HepG2 (cell line): ENCODE results near the gene YTHDF1. TPM values are rescaled to one million over a fixed set of nuclear protein-coding genes. Genes with fewer than 3 reads are reported as not detected.
A peak's percentile ranks its signal among the peaks of the same experiment; 100 is the strongest.

Experiments used
- BRCA1 ChIP-seq: sonication (generic); formaldehyde crosslinking; IDR thresholded peaks from 2 replicates; pipeline ENCODE4 v1.4.0; 2020; ENCODE audit warnings: missing genetic modification reagents
- HNF1A ChIP-seq, 2 experiments: sonication (generic) in 1 of 2; formaldehyde crosslinking in 1 of 2; IDR thresholded peaks; 2 replicates each; pipeline versions ENCODE4 v1.4.0 to v1.6.1; 2016 to 2020; ENCODE audit warnings: borderline replicate concordance in 1 of 2, low read depth in 1 of 2, mild to moderate bottlenecking in 1 of 2, missing genetic modification reagents in 1 of 2
- KAT2B ChIP-seq: fragments of 150-350 bp; IDR thresholded peaks from 2 replicates; pipeline ENCODE4 v1.6.1; 2014; ENCODE audit warnings: low read depth, low read length, borderline replicate concordance
- KLF13 ChIP-seq: sonication (generic); formaldehyde crosslinking; IDR thresholded peaks from 2 replicates; pipeline ENCODE4 v1.4.0; 2020; ENCODE audit warnings: mild to moderate bottlenecking, missing genetic modification reagents
- MAZ ChIP-seq, 2 experiments: sonication (generic) in 1 of 2; formaldehyde crosslinking in 1 of 2; IDR thresholded peaks; 2 replicates each; pipeline versions ENCODE4 v1.5.0 to v1.6.1; 2012 to 2020; ENCODE audit warnings: low read depth in 2 of 2, mild to moderate bottlenecking in 2 of 2, borderline replicate concordance in 1 of 2, improper control_type of control experiment in 1 of 2, low read length in 1 of 2, missing genetic modification reagents in 1 of 2, moderate library complexity in 1 of 2
- MED1 ChIP-seq: sonication (generic); formaldehyde crosslinking; IDR thresholded peaks from 2 replicates; pipeline ENCODE4 v1.4.0; 2020; ENCODE audit warnings: missing genetic modification reagents
- MIXL1 ChIP-seq: IDR thresholded peaks from 2 replicates; pipeline ENCODE4 v1.6.1; 2016
- PAF1 ChIP-seq: IDR thresholded peaks from 2 replicates; pipeline ENCODE4 v1.6.1; 2016; ENCODE audit warnings: missing genetic modification reagents, missing compliant biosample characterization
- RARG ChIP-seq: sonication (generic); formaldehyde crosslinking; IDR thresholded peaks from 2 replicates; pipeline ENCODE4 v1.4.0; 2020; ENCODE audit warnings: low read depth, mild to moderate bottlenecking, missing genetic modification reagents
- SALL1 ChIP-seq: sonication (generic); formaldehyde crosslinking; IDR thresholded peaks from 2 replicates; pipeline ENCODE4 v1.8.0; 2022; ENCODE audit warnings: mild to moderate bottlenecking, missing genetic modification reagents
- YY1 ChIP-seq: IDR thresholded peaks from 2 replicates; pipeline ENCODE4 v1.6.1; 2011; ENCODE audit warnings: low read length, low read depth, moderate library complexity, mild to moderate bottlenecking; ENCODE audit not compliant: insufficient read depth, insufficient replicate concordance
- ZFAT ChIP-seq: sonication (generic); formaldehyde crosslinking; conservative IDR thresholded peaks from 2 replicates; pipeline ENCODE4 v1.8.1; 2023; ENCODE audit warnings: missing genetic modification reagents, inconsistent platforms
- ZFP82 ChIP-seq: sonication (generic); formaldehyde crosslinking; IDR thresholded peaks from 2 replicates; pipeline ENCODE4 v1.5.1; 2020; ENCODE audit warnings: mild to moderate bottlenecking, missing genetic modification reagents, borderline replicate concordance
- ZNF276 ChIP-seq: sonication (generic); formaldehyde crosslinking; IDR thresholded peaks from 2 replicates; pipeline ENCODE4 v1.4.0; 2020; ENCODE audit warnings: mild to moderate bottlenecking, low read depth, missing genetic modification reagents
- ZNF3 ChIP-seq: IDR thresholded peaks from 2 replicates; pipeline ENCODE4 v1.7.0; 2017; ENCODE audit warnings: inconsistent platforms
- ZNF468 ChIP-seq: sonication (generic); formaldehyde crosslinking; IDR thresholded peaks from 2 replicates; pipeline ENCODE4 v1.8.0; 2022; ENCODE audit warnings: mild to moderate bottlenecking, moderate library complexity, missing genetic modification reagents
- ZNF557 ChIP-seq: sonication (generic); formaldehyde crosslinking; IDR thresholded peaks from 2 replicates; pipeline ENCODE4 v1.4.0; 2020; ENCODE audit warnings: missing genetic modification reagents
- ZNF576 ChIP-seq: sonication (generic); formaldehyde crosslinking; IDR thresholded peaks from 2 replicates; pipeline ENCODE4 v1.4.0; 2020; ENCODE audit warnings: mild to moderate bottlenecking, missing genetic modification reagents
- ZNF772 ChIP-seq: sonication (generic); formaldehyde crosslinking; IDR thresholded peaks from 2 replicates; pipeline ENCODE4 v1.5.0; 2020; ENCODE audit warnings: mild to moderate bottlenecking, missing genetic modification reagents
- polyA plus RNA-seq, 8 experiments: library from polyadenylated mRNA; depleted of rRNA in 3 of 8; stranded (reverse) in 7 of 8; unstranded in 1 of 8; fragments of >200 nt; fragmentation: Illumina TruSeq in 4 of 8; extraction: Trizol in 4 of 8; gene quantifications; 2 replicates each; pipeline versions ENCODE4 v1.2.1 to v1.2.3, GENCODE V29; 2011 to 2016; ENCODE audit warnings: low read depth in 4 of 8, missing spikeins in 1 of 8, mixed read lengths in 1 of 8; ENCODE audit not compliant: insufficient read depth in 1 of 8
- total RNA-seq, 5 experiments: library from RNA; depleted of rRNA; stranded (reverse); fragments of >200 nt; fragmentation: Illumina TruSeq; extraction: Trizol; gene quantifications; 2 replicates each; pipeline ENCODE4 v1.2.3, GENCODE V29; 2016; ENCODE audit warnings: low read depth in 1 of 5
- TF ChIP-seq, protein P1 (sequence below): sonication (generic); formaldehyde crosslinking; conservative IDR thresholded peaks from 2 replicates; pipeline ENCODE4 v1.8.0; 2022; ENCODE audit warnings: mild to moderate bottlenecking, moderate library complexity, missing genetic modification reagents

YTHDF1 gene
- total and polyA plus RNA-seq, 2 of the 13 experiments (the other 11 are each of a cell fraction or from before 2014, with no cell fraction given) = 34.5 to 37.7 TPM

GRCh38 chr20:63241272-63241671, 25.3 kb upstream of the YTHDF1 start (continued):
- TF ChIP-seq SALL1 (CRISPR knock-in tag) (peak; percentile 56; the same call in 1 of the 2 replicates), MED1 (no peak), MIXL1 (CRISPR knock-in tag) (no peak), ZFP82 (CRISPR knock-in tag) (no peak), BRCA1 (CRISPR knock-in tag) (no peak), ZFAT (no peak), ZNF557 (CRISPR knock-in tag) (no peak), RARG (CRISPR knock-in tag) (no peak), YY1 (no peak), HNF1A (IDR thresholded peaks at IDR 0.05; ENCODE audit: low read depth) (no peak), HNF1A (CRISPR knock-in tag; IDR thresholded peaks at IDR 0.05; ENCODE audit: borderline replicate concordance) (no peak), ZNF3 (no peak), KAT2B (no peak), MAZ (IDR thresholded peaks at IDR 0.05; ENCODE audit: borderline replicate concordance, low read depth, low read length) (no peak), MAZ (CRISPR knock-in tag; IDR thresholded peaks at IDR 0.05; ENCODE audit: low read depth) (0 out of 2 replicates have a peak, but pooled peaks have one; percentile 53), PAF1 (no peak), ZNF772 (CRISPR knock-in tag) (no peak), ZNF276 (CRISPR knock-in tag) (no peak), ZNF468 (CRISPR knock-in tag) (no peak), ZNF576 (no peak), KLF13 (CRISPR knock-in tag) (no peak)
- TF ChIP-seq, protein P1, sequence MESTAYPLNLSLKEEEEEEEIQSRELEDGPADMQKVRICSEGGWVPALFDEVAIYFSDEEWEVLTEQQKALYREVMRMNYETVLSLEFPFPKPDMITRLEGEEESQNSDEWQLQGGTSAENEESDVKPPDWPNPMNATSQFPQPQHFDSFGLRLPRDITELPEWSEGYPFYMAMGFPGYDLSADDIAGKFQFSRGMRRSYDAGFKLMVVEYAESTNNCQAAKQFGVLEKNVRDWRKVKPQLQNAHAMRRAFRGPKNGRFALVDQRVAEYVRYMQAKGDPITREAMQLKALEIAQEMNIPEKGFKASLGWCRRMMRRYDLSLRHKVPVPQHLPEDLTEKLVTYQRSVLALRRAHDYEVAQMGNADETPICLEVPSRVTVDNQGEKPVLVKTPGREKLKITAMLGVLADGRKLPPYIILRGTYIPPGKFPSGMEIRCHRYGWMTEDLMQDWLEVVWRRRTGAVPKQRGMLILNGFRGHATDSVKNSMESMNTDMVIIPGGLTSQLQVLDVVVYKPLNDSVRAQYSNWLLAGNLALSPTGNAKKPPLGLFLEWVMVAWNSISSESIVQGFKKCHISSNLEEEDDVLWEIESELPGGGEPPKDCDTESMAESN = 0 out of 2 replicates have a peak, but pooled peaks have one; percentile 33
